Measurements from ENCODE around the gene UPP1. TPM values are rescaled to one million over a fixed set of nuclear protein-coding genes. Genes with fewer than 3 reads are reported as not detected.

UPP1 gene
- total and polyA plus RNA-seq, 2 donors (not counting 1 experiment from before 2014, with no cell fraction given), result 5.8 to 8.0 TPM

- Histone ChIP-seq H3K4me1 (ENCODE audit: control insufficient read depth in 2 of 2, insufficient read depth in 2 of 2, low read length in 2 of 2) (no peaks in the 10 kb centered on the region), H3K4me2 (replicated peaks; ENCODE audit: low read depth, low read length, poor library complexity, severe bottlenecking) (no peak overlapping the region), H3K27me3 (replicated peaks in 1 of 4; ENCODE audit: control extremely low read depth in 1 of 4, control insufficient read depth in 3 of 4, insufficient read depth in 4 of 4, low read length in 3 of 4) (peaks cover 0 to 2% (median 0%) of the 10 kb centered on the region in 4 experiments), H2AFZ (ENCODE audit: insufficient read depth, low read depth, low read length, poor library complexity, severe bottlenecking) (no peak overlapping the region), H3K4me3 (ENCODE audit: control extremely low read depth in 1 of 5, extremely low read depth in 1 of 5, insufficient read depth in 1 of 5, low read depth in 2 of 5, low read length in 4 of 5) (no peak overlapping the region), H3K9ac (ENCODE audit: low read length) (no peak overlapping the region), H3K79me2 (ENCODE audit: control insufficient read depth, insufficient read depth, low read length) (no peaks in the 10 kb centered on the region), H4K20me1 (ENCODE audit: control insufficient read depth, insufficient read depth, low read length, poor library complexity, severe bottlenecking) (no peaks in the 10 kb centered on the region), H3K9me3 (ENCODE audit: control extremely low read depth in 1 of 3, control insufficient read depth in 2 of 3, insufficient read depth in 1 of 3, low read length in 2 of 3) (peaks cover 0 to 10% (median 2%) of the 10 kb centered on the region in 3 donors), H3K27ac (ENCODE audit: low read length in 2 of 2) (no peak overlapping the region), H3K36me3 (replicated peaks in 1 of 2; ENCODE audit: control extremely low read depth in 1 of 2, control insufficient read depth in 1 of 2, extremely low read depth in 1 of 2, insufficient read depth in 2 of 2, low read length in 1 of 2) (no peaks in the 10 kb centered on the region)
- 53% methylated on average over 6 of the region's 7 CpGs for WGBS (ENCODE audit: insufficient coverage)
- ATAC-seq (ENCODE audit: low read depth), result no peak
- intact Hi-C loops (cut with micrococcal nuclease), result no loop called here
- H3K27me3 Mint-ChIP-seq, result peaks cover 15% of the 10 kb centered on the region
- no peak for TF ChIP-seq EZH2 (IDR thresholded peaks at IDR 0.05; ENCODE audit: borderline replicate concordance, insufficient read depth, low read depth, low read length, poor library complexity, severe bottlenecking)
- TF ChIP-seq, protein P1, sequence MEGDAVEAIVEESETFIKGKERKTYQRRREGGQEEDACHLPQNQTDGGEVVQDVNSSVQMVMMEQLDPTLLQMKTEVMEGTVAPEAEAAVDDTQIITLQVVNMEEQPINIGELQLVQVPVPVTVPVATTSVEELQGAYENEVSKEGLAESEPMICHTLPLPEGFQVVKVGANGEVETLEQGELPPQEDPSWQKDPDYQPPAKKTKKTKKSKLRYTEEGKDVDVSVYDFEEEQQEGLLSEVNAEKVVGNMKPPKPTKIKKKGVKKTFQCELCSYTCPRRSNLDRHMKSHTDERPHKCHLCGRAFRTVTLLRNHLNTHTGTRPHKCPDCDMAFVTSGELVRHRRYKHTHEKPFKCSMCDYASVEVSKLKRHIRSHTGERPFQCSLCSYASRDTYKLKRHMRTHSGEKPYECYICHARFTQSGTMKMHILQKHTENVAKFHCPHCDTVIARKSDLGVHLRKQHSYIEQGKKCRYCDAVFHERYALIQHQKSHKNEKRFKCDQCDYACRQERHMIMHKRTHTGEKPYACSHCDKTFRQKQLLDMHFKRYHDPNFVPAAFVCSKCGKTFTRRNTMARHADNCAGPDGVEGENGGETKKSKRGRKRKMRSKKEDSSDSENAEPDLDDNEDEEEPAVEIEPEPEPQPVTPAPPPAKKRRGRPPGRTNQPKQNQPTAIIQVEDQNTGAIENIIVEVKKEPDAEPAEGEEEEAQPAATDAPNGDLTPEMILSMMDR (IDR thresholded peaks at IDR 0.05), result no peak
- peaks cover 5% of the 10 kb centered on the region for H3K9me3 Mint-ChIP-seq (ENCODE audit: insufficient read depth)
- peaks cover 4% of the 10 kb centered on the region for H3K4me1 Mint-ChIP-seq
- no peak overlapping the region for H3K27ac Mint-ChIP-seq
- POLR2A ChIA-PET, result no interaction called here
- CTCF ChIA-PET, result no interaction called here
- no peak overlapping the region for H3K4me3 Mint-ChIP-seq
- no peak for DNase-seq
Observed at GRCh38 chr7:48140001-48140681, 51.1 kb downstream of the UPP1 start.

- no peaks in the 10 kb centered on the region for H3K4me1 ChIP-seq (ENCODE audit: control insufficient read depth in 2 of 2, insufficient read depth in 2 of 2, low read length in 2 of 2)
- Mint-ChIP-seq H3K27ac (no peak overlapping the region), H3K4me1 (peaks cover 4% of the 10 kb centered on the region), H3K27me3 (peaks cover 15% of the 10 kb centered on the region), H3K9me3 (ENCODE audit: insufficient read depth) (peaks cover 5% of the 10 kb centered on the region), H3K4me3 (no peak overlapping the region)
- H3K36me3 ChIP-seq (replicated peaks in 1 of 2; ENCODE audit: control extremely low read depth in 1 of 2, control insufficient read depth in 1 of 2, extremely low read depth in 1 of 2, insufficient read depth in 2 of 2, low read length in 1 of 2), result no peaks in the 10 kb centered on the region
- intact Hi-C loops (cut with micrococcal nuclease), result no loop called here
- WGBS (ENCODE audit: insufficient coverage), result no CpG with 5 or more reads among the region's 1 CpG
- no peak for ATAC-seq (ENCODE audit: low read depth)
- peaks cover 0 to 3% (median 2%) of the 10 kb centered on the region in 3 donors for H3K9me3 ChIP-seq (ENCODE audit: control extremely low read depth in 1 of 3, control insufficient read depth in 2 of 3, insufficient read depth in 1 of 3, low read length in 2 of 3)
- H2AFZ ChIP-seq (ENCODE audit: insufficient read depth, low read depth, low read length, poor library complexity, severe bottlenecking), result no peak overlapping the region
- TF ChIP-seq EZH2 (IDR thresholded peaks at IDR 0.05; ENCODE audit: borderline replicate concordance, insufficient read depth, low read depth, low read length, poor library complexity, severe bottlenecking), result no peak
- TF ChIP-seq, protein P1 (IDR thresholded peaks at IDR 0.05), result no peak
- POLR2A ChIA-PET, result no interaction called here
- CTCF ChIA-PET, result no interaction called here
- no peak overlapping the region for H3K4me3 ChIP-seq (ENCODE audit: control extremely low read depth in 1 of 5, extremely low read depth in 1 of 5, insufficient read depth in 1 of 5, low read depth in 2 of 5, low read length in 4 of 5)
- no peak overlapping the region for H3K4me2 ChIP-seq (replicated peaks; ENCODE audit: low read depth, low read length, poor library complexity, severe bottlenecking)
- no peaks in the 10 kb centered on the region for H4K20me1 ChIP-seq (ENCODE audit: control insufficient read depth, insufficient read depth, low read length, poor library complexity, severe bottlenecking)
- no peak overlapping the region for H3K9ac ChIP-seq (ENCODE audit: low read length)
- no peaks in the 10 kb centered on the region for H3K79me2 ChIP-seq (ENCODE audit: control insufficient read depth, insufficient read depth, low read length)
- DNase-seq, result no peak
- no peak overlapping the region for H3K27ac ChIP-seq (ENCODE audit: low read length in 2 of 2)
- H3K27me3 ChIP-seq (replicated peaks in 1 of 4; ENCODE audit: control extremely low read depth in 1 of 4, control insufficient read depth in 3 of 4, insufficient read depth in 4 of 4, low read length in 3 of 4), result peaks cover 0 to 2% (median 0%) of the 10 kb centered on the region in 4 experiments
Observed at GRCh38 chr7:48141521-48141920, 52.5 kb downstream of the UPP1 start.

Data from B cell (primary cell).